Vagina (tissue), 2 donors: ENCODE data around the gene GBF1. TPM values are rescaled to one million over a fixed set of nuclear protein-coding genes. Genes with fewer than 3 reads are reported as not detected.

ENCODE experiments used
- DNase-seq, 2 donors: peaks; one replicate each; pipeline ENCODE4 v3.0.0-alpha.2; 2017; ENCODE audit errors: extremely low spot score in 2 of 2
- H3K27ac ChIP-seq: fragments of 200-600 bp; sonication (generic); one replicate; pipeline ENCODE4 v1.5.1; 2019
- H3K27me3 ChIP-seq: fragments of 200-600 bp; sonication (generic); one replicate; pipeline ENCODE4 v1.5.1; 2019
- H3K36me3 ChIP-seq, 2 donors: fragments of 200-600 bp; sonication (generic); one replicate each; pipeline ENCODE4 v1.5.1; 2017 to 2019
- H3K4me1 ChIP-seq: fragments of 200-600 bp; sonication (generic); one replicate; pipeline ENCODE4 v1.5.1; 2019
- H3K4me3 ChIP-seq, 2 donors: fragments of 200-600 bp; sonication (generic); 1 replicate in 1 of 2; 2 replicates in 1 of 2; pipeline ENCODE4 v1.5.1; 2016 to 2019
- H3K9me3 ChIP-seq: fragments of 200-600 bp; sonication (generic); one replicate; pipeline ENCODE4 v1.5.1; 2019
- POLR2A ChIP-seq, 2 donors: fragments of 450-650 bp; IDR thresholded peaks; one replicate each; pipeline ENCODE4 v1.6.1; 2017; ENCODE audit warnings: antibody characterized with exemption in 2 of 2, mild to moderate bottlenecking in 2 of 2, moderate library complexity in 2 of 2
- POLR2AphosphoS5 ChIP-seq, 2 donors: sonication (generic); formaldehyde crosslinking; IDR thresholded peaks; one replicate each; pipeline ENCODE4 v1.9.0; 2017; ENCODE audit warnings: antibody characterized with exemption in 2 of 2, mild to moderate bottlenecking in 2 of 2, low read depth in 1 of 2; ENCODE audit not compliant: insufficient read depth in 1 of 2
- intact Hi-C: fragments of 100-400 bp; cut with DNase I; formaldehyde crosslinking; loops from one replicate; pipeline ENCODE4 v1.15.1; 2023
- total RNA-seq: library from RNA; depleted of rRNA; stranded (reverse); fragments of >200 nt; gene quantifications from one replicate; pipeline ENCODE4 v1.2.3, GENCODE V29; 2016
- TF ChIP-seq, protein P1 (sequence below), 3 experiments: fragments of 450-650 bp in 2 of 3; fragments of 200-600 bp in 1 of 3; sonication (generic) in 1 of 3; IDR thresholded peaks; one replicate each; pipeline ENCODE4 v1.5.1; 2017 to 2019; ENCODE audit warnings: antibody characterized with exemption in 3 of 3, mild to moderate bottlenecking in 2 of 3, moderate library complexity in 2 of 3

The GBF1 gene
- total RNA-seq, 1 donor from 2014 or later, result 48.9 TPM

DNA sequence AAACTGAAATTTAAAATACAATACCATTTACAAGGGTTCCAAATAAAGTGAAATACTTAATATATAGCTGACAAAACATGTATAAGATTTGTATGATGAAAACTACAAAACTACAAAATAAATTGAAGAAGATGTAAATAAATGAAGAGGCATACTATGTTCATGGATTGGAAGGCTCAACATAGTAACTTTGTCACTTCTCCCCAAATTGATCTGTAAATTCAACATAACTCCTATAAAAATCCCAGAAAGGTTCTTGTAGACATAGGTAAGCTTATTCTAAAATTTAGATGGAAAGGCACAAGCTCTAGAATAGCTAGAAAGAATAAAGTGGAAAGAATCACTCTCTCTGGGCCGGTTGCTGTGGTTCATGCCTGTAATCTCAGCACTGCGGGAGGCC lies 126.0 kb downstream of the GBF1 start:
- H3K9me3 ChIP-seq, result no peaks in the 10 kb centered on the region
- peaks cover 9 to 97% of the 10 kb centered on the region in 2 donors for H3K36me3 ChIP-seq
- intact Hi-C loops, result no loop called here

DNA sequence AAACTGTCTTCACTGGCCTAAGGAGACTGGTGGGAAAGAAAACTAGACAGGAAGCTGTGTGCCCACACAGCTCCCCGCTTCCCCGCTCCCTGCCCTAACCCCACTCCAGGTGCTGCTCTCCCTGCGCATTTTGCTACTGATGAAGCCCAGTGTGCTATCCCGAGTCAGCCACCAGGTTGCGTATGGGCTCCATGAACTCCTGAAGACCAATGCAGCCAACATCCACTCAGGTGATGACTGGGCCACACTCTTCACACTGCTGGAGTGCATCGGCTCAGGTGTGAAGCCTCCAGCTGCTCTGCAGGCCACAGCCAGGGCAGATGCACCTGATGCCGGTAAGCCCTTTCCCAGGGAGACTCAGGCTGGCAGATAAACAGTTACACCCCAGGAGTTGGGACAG lies 129.9 kb downstream of the GBF1 start:
- Histone ChIP-seq H3K36me3 (peaks cover 3 to 86% of the 10 kb centered on the region in 2 donors), H3K4me1 (no peaks in the 10 kb centered on the region), H3K9me3 (no peaks in the 10 kb centered on the region), H3K27me3 (no peaks in the 10 kb centered on the region), H3K4me3 (no peak overlapping the region), H3K27ac (no peak overlapping the region)
- no peak for DNase-seq
- TF ChIP-seq POLR2A (IDR thresholded peaks at IDR 0.05) (no peak), POLR2AphosphoS5 (IDR thresholded peaks at IDR 0.05; ENCODE audit: insufficient read depth in 1 of 2, low read depth in 1 of 2) (no peak)
- TF ChIP-seq, protein P1, sequence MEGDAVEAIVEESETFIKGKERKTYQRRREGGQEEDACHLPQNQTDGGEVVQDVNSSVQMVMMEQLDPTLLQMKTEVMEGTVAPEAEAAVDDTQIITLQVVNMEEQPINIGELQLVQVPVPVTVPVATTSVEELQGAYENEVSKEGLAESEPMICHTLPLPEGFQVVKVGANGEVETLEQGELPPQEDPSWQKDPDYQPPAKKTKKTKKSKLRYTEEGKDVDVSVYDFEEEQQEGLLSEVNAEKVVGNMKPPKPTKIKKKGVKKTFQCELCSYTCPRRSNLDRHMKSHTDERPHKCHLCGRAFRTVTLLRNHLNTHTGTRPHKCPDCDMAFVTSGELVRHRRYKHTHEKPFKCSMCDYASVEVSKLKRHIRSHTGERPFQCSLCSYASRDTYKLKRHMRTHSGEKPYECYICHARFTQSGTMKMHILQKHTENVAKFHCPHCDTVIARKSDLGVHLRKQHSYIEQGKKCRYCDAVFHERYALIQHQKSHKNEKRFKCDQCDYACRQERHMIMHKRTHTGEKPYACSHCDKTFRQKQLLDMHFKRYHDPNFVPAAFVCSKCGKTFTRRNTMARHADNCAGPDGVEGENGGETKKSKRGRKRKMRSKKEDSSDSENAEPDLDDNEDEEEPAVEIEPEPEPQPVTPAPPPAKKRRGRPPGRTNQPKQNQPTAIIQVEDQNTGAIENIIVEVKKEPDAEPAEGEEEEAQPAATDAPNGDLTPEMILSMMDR (IDR thresholded peaks at IDR 0.05), result no peak
- intact Hi-C loops, result no loop called here

More for the DNA sequence above, 126.0 kb downstream of the GBF1 start:
- Histone ChIP-seq H3K4me1 (no peaks in the 10 kb centered on the region), H3K4me3 (no peak overlapping the region), H3K27ac (no peak overlapping the region), H3K27me3 (no peaks in the 10 kb centered on the region)
- TF ChIP-seq POLR2A (IDR thresholded peaks at IDR 0.05) (no peak), POLR2AphosphoS5 (IDR thresholded peaks at IDR 0.05; ENCODE audit: insufficient read depth in 1 of 2, low read depth in 1 of 2) (no peak)
- TF ChIP-seq, protein P1 (IDR thresholded peaks at IDR 0.05), result no peak
- DNase-seq, result no peak

DNA sequence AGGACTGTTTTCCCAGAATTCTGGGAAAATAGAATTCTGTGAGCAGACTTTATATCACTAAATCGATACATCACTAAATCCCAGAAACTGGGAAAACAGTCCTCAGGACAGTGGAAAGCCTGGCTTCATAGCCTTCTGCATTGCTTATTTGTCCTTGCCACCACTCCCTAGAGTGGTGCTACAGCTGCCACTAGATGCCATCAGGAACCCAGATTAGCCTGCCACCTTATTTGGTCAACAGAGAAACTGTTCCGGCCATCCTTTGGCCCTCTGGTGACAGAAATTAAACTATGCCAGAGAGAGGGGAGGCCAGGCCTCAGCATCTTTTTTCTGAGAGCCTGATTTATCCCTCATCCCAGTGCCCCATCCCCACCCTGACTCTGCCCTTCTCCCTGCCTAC lies 130.5 kb downstream of the GBF1 start:
- no peak for TF ChIP-seq POLR2AphosphoS5 (IDR thresholded peaks at IDR 0.05; ENCODE audit: insufficient read depth in 1 of 2, low read depth in 1 of 2)
- TF ChIP-seq POLR2A (IDR thresholded peaks at IDR 0.05), result no peak
- TF ChIP-seq, protein P1 (IDR thresholded peaks at IDR 0.05), result no peak
- no peak overlapping the region for H3K4me3 ChIP-seq
- no peaks in the 10 kb centered on the region for H3K9me3 ChIP-seq
- no peak for DNase-seq
- peaks cover 0 to 86% of the 10 kb centered on the region in 2 donors for H3K36me3 ChIP-seq
- no peak overlapping the region for H3K27ac ChIP-seq
- intact Hi-C loops, result no loop called here
- no peaks in the 10 kb centered on the region for H3K4me1 ChIP-seq
- H3K27me3 ChIP-seq, result no peaks in the 10 kb centered on the region

DNA sequence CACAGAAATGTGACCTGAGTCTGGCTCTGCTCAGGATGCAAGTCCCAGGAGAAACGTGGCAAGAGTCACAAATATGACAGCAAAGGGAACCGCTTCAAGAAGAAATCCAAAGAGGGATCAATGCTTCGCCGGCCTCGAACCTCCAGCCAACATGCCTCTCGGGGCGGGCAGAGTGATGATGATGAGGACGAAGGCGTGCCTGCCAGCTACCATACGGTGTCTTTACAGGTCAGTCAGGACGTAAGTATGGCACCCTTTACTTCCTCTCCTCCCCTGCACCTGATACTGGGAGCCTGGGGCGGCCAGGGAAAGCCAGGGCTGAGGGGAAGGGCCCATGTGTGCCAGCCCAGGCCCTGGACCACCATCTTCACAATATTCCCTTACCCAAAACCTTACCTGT lies 131.6 kb downstream of the GBF1 start:
- H3K27ac ChIP-seq, result no peak overlapping the region
- intact Hi-C loops, result no loop called here
- H3K27me3 ChIP-seq, result no peaks in the 10 kb centered on the region
- H3K36me3 ChIP-seq, result peaks cover 0 to 80% of the 10 kb centered on the region in 2 donors
- H3K4me3 ChIP-seq, result no peak overlapping the region
- no peak for DNase-seq
- TF ChIP-seq POLR2AphosphoS5 (IDR thresholded peaks at IDR 0.05; ENCODE audit: insufficient read depth in 1 of 2, low read depth in 1 of 2) (no peak), POLR2A (IDR thresholded peaks at IDR 0.05) (no peak)
- TF ChIP-seq, protein P1 (IDR thresholded peaks at IDR 0.05), result no peak
- H3K9me3 ChIP-seq, result no peaks in the 10 kb centered on the region
- no peaks in the 10 kb centered on the region for H3K4me1 ChIP-seq

DNA sequence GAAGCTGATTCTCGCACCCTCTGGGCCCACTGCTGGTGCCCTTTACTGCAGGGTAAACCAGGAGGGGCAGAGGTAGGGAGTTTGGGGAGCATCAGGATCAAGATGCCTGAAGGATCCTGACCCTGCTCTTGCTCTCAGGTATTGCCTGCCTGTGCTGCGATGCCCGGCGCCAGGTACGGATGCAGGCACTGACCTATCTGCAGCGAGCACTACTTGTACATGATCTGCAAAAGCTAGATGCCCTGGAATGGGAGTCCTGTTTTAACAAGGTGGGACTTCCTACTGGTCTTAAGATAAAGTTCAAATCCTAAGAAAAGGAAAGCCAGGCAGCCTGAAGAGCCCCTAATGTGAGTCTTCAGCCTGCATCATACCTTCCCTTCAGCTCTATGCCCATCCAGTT lies 134.1 kb downstream of the GBF1 start:
- H3K27ac ChIP-seq, result no peak overlapping the region
- no peaks in the 10 kb centered on the region for H3K4me1 ChIP-seq
- TF ChIP-seq POLR2AphosphoS5 (IDR thresholded peaks at IDR 0.05; ENCODE audit: insufficient read depth in 1 of 2, low read depth in 1 of 2) (no peak), POLR2A (IDR thresholded peaks at IDR 0.05) (no peak)
- TF ChIP-seq, protein P1 (IDR thresholded peaks at IDR 0.05), result no peak
- intact Hi-C loops, result no loop called here
- no peak overlapping the region for H3K4me3 ChIP-seq
- no peaks in the 10 kb centered on the region for H3K27me3 ChIP-seq
- no peak for DNase-seq
- peaks cover 0 to 70% of the 10 kb centered on the region in 2 donors for H3K36me3 ChIP-seq
- H3K9me3 ChIP-seq, result no peaks in the 10 kb centered on the region
